ENCODE measurements around the gene ADAT2. TPM values are rescaled to one million over a fixed set of nuclear protein-coding genes. Genes with fewer than 3 reads are reported as not detected.

The ADAT2 gene
- total and polyA plus RNA-seq, 2 of the 8 experiments (the other 6 are each of a cell fraction or from before 2014, with no cell fraction given): 4.3 to 11.8 TPM

GRCh38 chr6:143482593-143482992, 32.1 kb upstream of the ADAT2 start:
- no peak overlapping the region for H2BK20ac ChIP-seq (ENCODE audit: low read length)
- no peak overlapping the region for H2AFZ ChIP-seq (ENCODE audit: low read length)
- H3K4ac ChIP-seq (replicated peaks; ENCODE audit: insufficient read length, low read depth, low read length): no peak overlapping the region
- no peak overlapping the region for H3K18ac ChIP-seq (ENCODE audit: extremely low read depth, low read length)
- H4K8ac ChIP-seq (ENCODE audit: extremely low read depth, insufficient read depth, low read length): no peak overlapping the region
- H2BK120ac ChIP-seq (replicated peaks; ENCODE audit: low read depth, low read length): no peak overlapping the region
- no peaks in the 10 kb centered on the region for H3K9me3 ChIP-seq (ENCODE audit: insufficient read depth in 2 of 2, low read depth in 1 of 2, low read length in 1 of 2)
- H3K4me3 ChIP-seq (ENCODE audit: extremely low read depth in 1 of 4, insufficient read depth in 2 of 4, low read depth in 3 of 4, low read length in 4 of 4): no peak overlapping the region
- no peak overlapping the region for H4K91ac ChIP-seq (replicated peaks; ENCODE audit: insufficient read length, low read length)
- H3K79me2 ChIP-seq (ENCODE audit: control insufficient read depth in 1 of 2, insufficient read depth in 2 of 2, low read length in 2 of 2): no peaks in the 10 kb centered on the region; a peak in 1 of 4 replicates
- WGBS, 2 experiments (ENCODE audit: extremely low coverage in 1 of 2, insufficient coverage in 1 of 2, insufficient read length in 1 of 2, insufficient replicate concordance in 2 of 2, low coverage in 1 of 2, low lambda C conversion rate in 2 of 2, missing lambda C conversion rate in 1 of 2): 92% methylated on average over 2 of the region's 2 CpGs; no CpG with 5 or more reads in 1 of the 2 experiments
- no peak overlapping the region for H2AK5ac ChIP-seq (ENCODE audit: low read depth, low read length)
- H3K4me2 ChIP-seq (ENCODE audit: insufficient read depth in 1 of 2, low read depth in 2 of 2, low read length in 2 of 2): no peak overlapping the region
- no peaks in the 10 kb centered on the region for H3K23me2 ChIP-seq (ENCODE audit: low read depth, low read length)
- H2BK12ac ChIP-seq (ENCODE audit: low read depth, low read length): no peak overlapping the region
- no peak overlapping the region for H3K23ac ChIP-seq (ENCODE audit: insufficient read length)
- H2BK5ac ChIP-seq (ENCODE audit: low read depth, low read length): no peak overlapping the region
- no peak overlapping the region for H3K27ac ChIP-seq (ENCODE audit: low read depth, low read length)
- H2BK15ac ChIP-seq (ENCODE audit: low read length): no peak overlapping the region
- H3K9ac ChIP-seq (replicated peaks in 1 of 4; ENCODE audit: extremely low read depth in 1 of 4, low read depth in 3 of 4, low read length in 3 of 4): no peak overlapping the region
- no peaks in the 10 kb centered on the region for H3K79me1 ChIP-seq (ENCODE audit: low read depth, low read length)
- H3K14ac ChIP-seq (ENCODE audit: insufficient read length): no peak overlapping the region
- H3K27me3 ChIP-seq (replicated peaks in 1 of 4; ENCODE audit: control insufficient read depth in 3 of 4, extremely low read depth in 1 of 4, insufficient read depth in 3 of 4, low read length in 3 of 4): no peaks in the 10 kb centered on the region
- H4K5ac ChIP-seq (ENCODE audit: insufficient read length, low read depth, low read length): no peak overlapping the region
- H4K20me1 ChIP-seq (replicated peaks in 1 of 2; ENCODE audit: control insufficient read depth in 1 of 2, insufficient read depth in 2 of 2, low read length in 2 of 2): no peaks in the 10 kb centered on the region
- no peaks in the 10 kb centered on the region; a peak in 1 of 8 replicates for H3K36me3 ChIP-seq (ENCODE audit: control insufficient read depth in 2 of 4, insufficient read depth in 4 of 4, low read length in 3 of 4)
- no peak overlapping the region for H3K56ac ChIP-seq (replicated peaks; ENCODE audit: insufficient read length, low read depth, low read length)
- no peaks in the 10 kb centered on the region for H3K4me1 ChIP-seq (replicated peaks in 1 of 4; ENCODE audit: control insufficient read depth in 3 of 4, insufficient read depth in 4 of 4, low read length in 3 of 4)
- no peak for FAIRE-seq
- POLR2A ChIA-PET (ENCODE audit: partially characterized antibody): no interaction called here
- TF ChIP-seq TAF1 (IDR thresholded peaks at IDR 0.05; ENCODE audit: low read depth, low read length) (no peak), SP4 (IDR thresholded peaks at IDR 0.05; ENCODE audit: low read length) (no peak), MAX (IDR thresholded peaks at IDR 0.05) (no peak), ZNF274 (IDR thresholded peaks at IDR 0.05; ENCODE audit: borderline replicate concordance, extremely low read depth, low read length) (no peak), CBX8 (IDR thresholded peaks at IDR 0.05; ENCODE audit: borderline replicate concordance, low read depth, low read length) (no peak)
- DNase-seq (ENCODE audit: low read depth in 1 of 2, low spot score in 2 of 2): no peak
- CTCF ChIA-PET (ENCODE audit: partially characterized antibody): no interaction called here
